GM18511 (cell line): Measurements from ENCODE around the gene RRP1.

ENCODE experiments used
- ATAC-seq: cut with Tn5 transposase; IDR thresholded peaks from one replicate; pipeline ENCODE4 v1.9.1; 2021; ENCODE audit warnings: mild to moderate bottlenecking, moderate library complexity; ENCODE audit not compliant: unreplicated experiment

The RRP1 gene, protein sequence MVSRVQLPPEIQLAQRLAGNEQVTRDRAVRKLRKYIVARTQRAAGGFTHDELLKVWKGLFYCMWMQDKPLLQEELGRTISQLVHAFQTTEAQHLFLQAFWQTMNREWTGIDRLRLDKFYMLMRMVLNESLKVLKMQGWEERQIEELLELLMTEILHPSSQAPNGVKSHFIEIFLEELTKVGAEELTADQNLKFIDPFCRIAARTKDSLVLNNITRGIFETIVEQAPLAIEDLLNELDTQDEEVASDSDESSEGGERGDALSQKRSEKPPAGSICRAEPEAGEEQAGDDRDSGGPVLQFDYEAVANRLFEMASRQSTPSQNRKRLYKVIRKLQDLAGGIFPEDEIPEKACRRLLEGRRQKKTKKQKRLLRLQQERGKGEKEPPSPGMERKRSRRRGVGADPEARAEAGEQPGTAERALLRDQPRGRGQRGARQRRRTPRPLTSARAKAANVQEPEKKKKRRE

DNA sequence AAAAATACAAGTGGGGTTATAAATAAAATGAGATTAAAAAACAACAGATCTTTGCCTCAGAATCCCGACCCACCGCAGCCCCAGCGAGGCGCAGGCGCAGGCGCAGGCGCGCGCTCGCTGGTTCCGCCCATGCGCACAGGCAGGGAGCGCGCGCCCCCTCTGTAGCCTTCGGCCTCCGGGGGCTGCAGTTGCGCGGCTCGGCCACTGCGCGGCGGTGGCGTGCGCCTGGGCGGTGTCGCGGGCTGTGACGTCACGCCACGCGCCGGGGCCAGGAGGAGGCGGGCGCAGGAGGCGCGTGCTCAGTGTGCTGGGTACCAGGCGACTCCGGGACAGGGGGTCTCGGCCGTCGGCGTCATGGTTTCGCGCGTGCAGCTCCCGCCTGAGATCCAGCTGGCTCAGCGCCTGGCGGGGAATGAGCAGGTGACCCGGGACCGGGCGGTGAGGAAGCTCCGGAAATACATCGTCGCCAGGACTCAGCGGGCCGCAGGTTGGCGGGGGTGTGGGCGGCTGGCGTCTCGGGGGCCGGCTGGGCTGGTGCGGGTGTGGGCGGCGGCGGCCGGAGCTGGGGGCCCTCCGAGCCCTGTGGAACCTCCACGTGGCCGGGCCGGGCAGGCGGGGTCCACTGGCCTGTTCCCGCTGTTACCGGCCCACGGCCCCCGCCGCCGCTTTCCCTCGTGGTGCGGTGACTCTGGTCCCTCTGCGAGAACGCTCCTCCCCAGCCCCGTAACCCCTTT is at the start of gene RRP1:
Gene RRP1, plus strand, starts transcription at position 302 of the 734 bp plus-strand sequence. Its CDS starts 53 bp downstream, at position 355.
- peak; percentile 79 for ATAC-seq

GRCh38 chr21:43739621-43740435 is 49.5 kb upstream of the RRP1 start:
- ATAC-seq: no peak

DNA sequence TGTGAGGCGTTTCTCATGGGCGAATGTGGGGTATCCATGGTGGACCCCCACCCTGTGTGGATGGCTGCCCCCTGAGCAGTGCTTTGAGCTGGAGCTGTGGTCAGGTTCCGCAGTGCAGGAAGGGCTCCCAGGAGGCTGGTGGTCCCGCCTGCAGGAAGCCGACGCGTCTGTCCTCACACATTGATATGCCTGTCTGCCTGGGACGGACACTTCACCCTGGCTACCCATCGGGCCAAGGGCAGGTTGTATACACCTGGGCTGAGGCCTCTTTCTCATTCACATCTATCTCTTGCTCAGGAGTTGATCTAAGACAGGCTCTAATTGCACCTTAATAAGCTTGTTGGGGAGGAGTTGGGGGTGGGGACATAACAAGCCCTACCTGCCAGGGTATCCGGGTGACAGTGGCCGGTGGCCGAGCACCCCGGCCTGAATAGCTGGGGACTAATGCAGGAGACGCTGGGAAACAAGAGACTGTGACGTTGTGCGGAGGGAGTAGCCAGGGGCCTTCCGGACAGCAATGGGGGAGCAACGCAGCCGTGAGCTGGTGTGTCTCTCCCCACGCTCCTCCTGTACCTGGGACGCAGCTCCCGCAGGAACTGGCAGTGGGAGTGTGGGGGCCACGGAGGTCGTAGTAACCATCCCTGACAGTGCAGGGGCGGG is 48.8 kb upstream of the RRP1 start:
- no peak for ATAC-seq

DNA sequence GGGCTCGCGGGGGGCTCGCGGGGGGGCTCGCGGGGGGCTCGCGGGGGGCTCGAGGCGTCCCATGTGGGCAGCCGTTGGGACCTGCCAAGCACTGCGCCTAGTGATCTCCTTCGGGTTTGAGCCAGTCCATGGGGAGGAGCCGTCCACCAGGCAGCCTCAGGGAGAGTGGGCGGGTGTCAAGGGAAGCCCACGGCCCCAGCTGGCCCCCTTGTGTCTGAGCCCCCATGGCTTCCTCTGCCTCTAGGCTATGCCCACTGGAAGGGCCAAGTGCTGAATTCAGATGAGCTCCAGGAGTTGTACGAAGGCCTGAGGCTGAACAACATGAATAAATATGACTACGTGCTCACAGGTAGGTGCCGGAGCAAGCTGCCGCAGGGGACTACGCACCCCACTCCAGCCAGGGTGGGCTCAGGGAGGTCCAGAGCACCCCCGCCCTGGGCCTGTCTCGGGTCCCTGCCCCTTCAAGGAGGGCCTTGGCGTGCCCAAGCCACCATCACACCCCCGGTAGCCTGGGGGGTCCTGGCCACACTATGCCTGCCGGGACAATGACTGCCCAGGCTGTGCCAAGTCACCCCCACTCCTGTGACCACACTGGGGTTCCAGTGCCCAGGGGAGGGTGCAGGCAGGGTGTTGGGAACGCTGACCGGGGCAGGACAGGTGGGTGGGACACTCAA is 47.8 kb upstream of the RRP1 start:
- ATAC-seq: no peak

DNA sequence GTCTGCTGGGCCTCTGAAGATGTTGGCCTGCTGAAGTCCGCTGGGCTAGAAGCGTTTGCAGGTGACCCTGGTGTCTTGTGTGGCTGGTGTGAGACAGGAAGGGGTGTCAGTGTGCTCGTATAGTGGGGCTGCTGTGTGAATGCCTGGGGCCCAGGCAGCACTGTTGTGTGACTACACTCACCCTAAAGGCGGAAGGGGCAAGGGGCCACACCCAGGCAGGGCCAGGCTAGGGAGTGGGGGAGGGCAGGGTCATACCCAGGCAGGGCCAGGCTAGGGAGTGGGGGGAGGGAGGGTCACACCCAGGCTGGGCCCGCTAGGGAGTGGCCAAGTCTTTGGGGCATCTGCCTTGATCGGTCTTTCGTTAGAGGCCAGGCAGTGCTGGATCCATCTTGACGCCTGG is 45.4 kb upstream of the RRP1 start:
- no peak for ATAC-seq

DNA sequence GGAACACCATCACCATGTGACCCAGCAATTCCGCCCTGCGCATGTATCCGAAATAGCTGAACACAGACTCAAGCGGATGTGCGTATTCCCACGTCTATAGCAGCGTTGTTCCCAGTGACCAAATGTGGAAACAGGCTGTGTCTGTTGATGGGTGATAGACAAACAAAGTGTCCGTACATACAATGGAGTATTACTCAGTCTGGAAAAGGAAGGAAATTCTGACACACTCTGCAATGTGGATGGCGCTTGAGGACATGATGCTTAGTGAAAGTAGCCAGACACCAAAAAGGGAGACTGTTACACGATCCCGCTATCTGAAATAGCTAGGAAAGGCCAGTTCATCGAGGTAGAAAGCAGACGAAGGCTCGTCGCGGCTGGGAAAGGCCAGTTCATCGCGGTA is 44.7 kb upstream of the RRP1 start:
- no peak for ATAC-seq

GRCh38 chr21:43745772-43746517 is 43.4 kb upstream of the RRP1 start:
- ATAC-seq: no peak

- no peak for ATAC-seq
Measured at GRCh38 chr21:43748622-43749021, 40.8 kb upstream of the RRP1 start.

- no peak for ATAC-seq
Measured at GRCh38 chr21:43749651-43750262, 39.6 kb upstream of the RRP1 start.

- ATAC-seq: no peak
Measured at GRCh38 chr21:43750339-43751033, 38.9 kb upstream of the RRP1 start.

GRCh38 chr21:43751955-43752591 is 37.3 kb upstream of the RRP1 start:
- ATAC-seq: no peak

DNA sequence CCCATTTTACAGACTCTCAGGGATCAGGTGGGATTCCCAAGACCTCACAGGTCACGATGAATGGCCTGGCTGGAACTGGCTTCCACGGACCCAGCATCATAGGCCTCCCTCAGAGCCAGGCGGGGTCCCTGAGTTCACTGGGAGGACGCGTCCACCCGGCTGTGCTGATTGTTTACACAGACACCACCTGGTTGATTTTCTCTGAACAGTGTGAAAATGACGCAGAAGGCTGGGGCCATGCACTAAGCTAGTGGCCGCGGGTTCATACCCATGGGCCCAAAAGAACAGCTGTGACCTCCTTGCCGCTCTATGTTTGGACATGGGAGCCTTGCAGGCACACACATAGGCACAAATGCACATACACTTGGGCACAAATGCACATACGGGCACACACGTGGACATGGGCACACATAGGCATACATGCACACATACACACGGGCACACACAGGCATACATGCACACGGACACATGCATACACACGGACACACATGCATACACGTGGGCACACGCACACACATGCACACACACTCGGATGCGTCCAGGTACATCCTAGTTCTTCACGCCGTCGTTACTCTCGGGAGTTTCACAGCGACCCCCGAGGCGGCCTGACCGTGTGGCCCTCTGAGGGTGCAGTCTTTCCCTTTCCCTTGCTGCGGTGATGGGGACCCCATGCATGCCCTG is 36.5 kb upstream of the RRP1 start:
- no peak for ATAC-seq

GRCh38 chr21:43753439-43753799 is 36.0 kb upstream of the RRP1 start:
- no peak for ATAC-seq

DNA sequence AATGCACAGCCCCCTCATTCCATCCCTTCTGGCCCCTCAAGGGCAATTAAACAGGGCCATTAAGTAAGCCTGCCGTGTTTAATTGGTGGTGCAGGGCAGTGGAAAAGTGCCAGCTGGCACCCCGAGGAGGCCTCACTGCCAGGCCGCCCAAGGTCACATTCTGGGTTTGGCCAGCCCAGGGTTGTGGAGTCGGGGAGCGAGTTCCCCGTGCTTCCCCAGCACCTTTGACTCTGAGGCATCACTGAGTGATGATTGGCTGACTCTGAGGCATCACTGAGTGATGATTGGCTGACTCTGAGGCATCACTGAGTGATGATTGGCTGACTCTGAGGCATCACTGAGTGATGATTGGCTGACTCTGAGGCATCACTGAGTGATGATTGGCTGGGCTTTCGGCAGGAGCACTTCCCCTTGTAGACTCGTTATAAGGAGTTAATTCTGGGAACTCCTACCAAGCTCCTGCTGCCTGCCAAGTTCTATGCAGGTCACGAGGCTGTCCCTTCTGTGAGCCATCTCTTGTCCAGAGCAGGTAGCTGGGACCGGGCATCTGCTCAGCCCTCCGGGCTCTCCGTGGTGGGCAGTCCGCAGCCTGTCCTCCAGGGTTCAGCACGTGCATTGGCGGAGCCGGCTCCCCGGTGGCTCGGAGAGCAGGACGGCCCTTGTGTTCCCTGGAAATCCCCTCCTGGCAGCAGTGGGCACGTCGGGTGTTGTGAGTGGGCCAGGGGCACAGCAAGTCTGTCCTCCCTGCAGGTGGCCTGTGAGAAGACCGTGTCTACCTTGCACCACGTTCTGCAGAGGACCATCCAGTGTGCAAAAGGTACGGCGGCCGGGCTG is 34.2 kb upstream of the RRP1 start:
- ATAC-seq: no peak

DNA sequence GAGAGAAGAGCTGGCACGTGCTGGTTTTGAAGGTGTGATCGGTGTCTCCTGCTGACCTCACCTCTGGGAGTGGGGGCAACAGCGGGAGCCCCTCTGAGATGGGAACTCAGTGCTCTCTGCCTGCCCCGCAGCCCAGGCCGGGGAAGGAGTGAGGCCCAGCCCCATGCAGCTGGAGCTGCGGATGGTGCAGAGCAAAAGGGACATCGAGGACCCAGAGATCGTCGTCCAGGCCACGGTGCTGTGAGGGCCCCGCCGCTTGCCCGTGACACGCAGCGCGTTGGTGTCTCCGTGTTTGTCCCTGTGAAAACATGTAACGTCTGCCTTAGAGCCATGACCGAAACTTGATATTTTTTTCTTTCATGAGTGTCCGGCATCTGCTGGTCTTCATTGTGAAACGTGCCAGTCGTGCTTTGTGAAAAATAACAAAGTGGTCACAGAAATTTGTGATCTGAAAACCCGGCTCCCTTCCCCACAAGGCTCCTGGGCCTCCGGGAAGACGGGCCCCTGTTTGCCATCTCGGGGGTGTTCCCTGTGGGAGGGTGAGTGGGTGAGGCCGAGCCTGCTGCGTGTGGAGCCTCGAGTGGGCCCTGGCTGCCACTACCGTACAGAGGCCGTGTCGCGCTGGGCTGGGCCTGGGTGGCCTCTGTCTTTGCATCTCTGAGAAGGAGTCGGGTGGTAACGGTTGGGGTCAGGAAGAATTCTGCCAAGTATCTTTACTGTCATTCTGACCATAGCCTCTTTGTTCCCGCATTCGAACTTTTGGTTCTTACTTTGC is 33.4 kb upstream of the RRP1 start:
- no peak for ATAC-seq

- ATAC-seq: no peak
Measured at GRCh38 chr21:43757601-43758000, 31.8 kb upstream of the RRP1 start.
